HG03460 (cell line): ENCODE data around the gene BBIP1.

ENCODE experiments used
- ATAC-seq: cut with Tn5 transposase; IDR thresholded peaks from one replicate; pipeline ENCODE4 v1.9.1; 2021; ENCODE audit not compliant: unreplicated experiment

Gene BBIP1

GRCh38 chr10:110863956-110864355 is 55.0 kb downstream of the BBIP1 start:
- no peak for ATAC-seq

DNA sequence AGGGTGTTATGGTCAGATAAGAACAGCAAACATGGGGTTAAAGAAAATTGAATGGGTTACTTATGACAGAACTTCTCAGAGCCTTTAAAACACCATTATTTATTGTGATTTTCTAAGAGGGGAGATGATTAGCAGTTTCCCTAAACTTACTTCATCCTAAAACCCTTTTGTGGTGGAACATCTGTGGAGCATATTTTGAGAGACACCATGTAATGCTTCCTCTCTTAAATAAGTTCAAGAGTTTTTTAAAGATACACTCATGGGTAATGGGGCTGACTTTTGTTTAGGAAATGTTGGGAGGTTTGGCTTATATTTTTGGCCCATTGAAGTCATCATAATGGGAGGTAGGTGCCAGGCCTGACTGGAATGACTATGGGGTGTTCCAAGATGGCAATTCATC is 55.6 kb downstream of the BBIP1 start:
- ATAC-seq = no peak

GRCh38 chr10:110862961-110863360 is 56.0 kb downstream of the BBIP1 start:
- ATAC-seq = no peak

DNA sequence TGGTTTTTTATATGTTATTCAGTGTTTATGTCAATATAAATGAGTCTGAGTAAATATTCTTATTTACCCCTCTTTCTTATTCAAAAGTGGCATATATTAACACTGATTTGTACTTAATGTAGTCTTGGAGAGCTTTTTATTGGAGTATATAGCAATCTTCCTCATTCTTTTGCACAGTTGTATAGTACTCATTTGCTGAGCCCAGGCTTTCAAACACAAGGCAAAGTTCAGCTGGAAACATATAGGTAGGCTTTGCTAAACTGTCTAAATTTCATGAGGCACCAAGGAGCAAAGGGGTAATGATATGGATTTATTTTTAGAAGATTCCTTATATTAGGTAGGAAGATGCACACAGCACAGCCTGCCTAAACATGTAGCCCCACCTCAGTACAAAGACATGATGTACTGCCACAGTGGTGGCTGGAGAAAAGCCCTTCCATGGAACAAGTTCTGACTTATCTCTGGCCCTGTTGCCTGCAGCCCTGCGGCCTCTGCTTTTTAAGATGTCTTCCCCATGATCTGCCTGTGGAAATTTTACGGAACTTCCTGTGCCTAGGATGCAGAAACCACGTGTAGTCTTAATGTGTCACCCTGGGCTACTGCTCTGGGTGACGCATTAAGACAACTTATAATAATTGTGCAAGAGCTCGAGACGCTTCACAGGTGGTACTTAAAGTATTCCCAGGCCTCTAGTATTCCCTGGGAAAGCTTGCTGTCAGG is 56.9 kb downstream of the BBIP1 start:
- ATAC-seq = no peak

GRCh38 chr10:110861476-110861875 is 57.5 kb downstream of the BBIP1 start:
- no peak for ATAC-seq

- ATAC-seq = peak; percentile 51
Measured at GRCh38 chr10:110860576-110861241, 58.3 kb downstream of the BBIP1 start.

DNA sequence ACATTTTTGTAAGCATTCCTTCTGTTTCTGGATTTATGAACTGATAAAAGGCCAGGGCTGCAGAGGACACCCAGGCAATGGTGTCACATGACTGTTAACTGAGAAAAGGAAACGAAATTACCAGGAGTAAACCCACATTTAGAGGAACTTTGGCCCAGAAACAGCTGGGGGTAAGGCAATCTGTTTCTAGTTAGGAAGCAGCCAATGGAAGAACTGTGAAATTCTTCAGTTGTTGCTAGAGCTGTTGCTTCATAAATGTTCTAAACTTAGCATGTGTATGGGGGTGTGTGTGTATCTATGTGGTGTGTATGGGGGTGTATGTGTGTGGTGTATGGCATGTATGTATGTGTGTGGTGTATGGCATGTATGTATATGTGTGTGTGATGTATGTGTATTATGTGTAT is 59.0 kb downstream of the BBIP1 start:
- ATAC-seq = no peak

GRCh38 chr10:110859206-110859972 is 59.6 kb downstream of the BBIP1 start:
- no peak for ATAC-seq

DNA sequence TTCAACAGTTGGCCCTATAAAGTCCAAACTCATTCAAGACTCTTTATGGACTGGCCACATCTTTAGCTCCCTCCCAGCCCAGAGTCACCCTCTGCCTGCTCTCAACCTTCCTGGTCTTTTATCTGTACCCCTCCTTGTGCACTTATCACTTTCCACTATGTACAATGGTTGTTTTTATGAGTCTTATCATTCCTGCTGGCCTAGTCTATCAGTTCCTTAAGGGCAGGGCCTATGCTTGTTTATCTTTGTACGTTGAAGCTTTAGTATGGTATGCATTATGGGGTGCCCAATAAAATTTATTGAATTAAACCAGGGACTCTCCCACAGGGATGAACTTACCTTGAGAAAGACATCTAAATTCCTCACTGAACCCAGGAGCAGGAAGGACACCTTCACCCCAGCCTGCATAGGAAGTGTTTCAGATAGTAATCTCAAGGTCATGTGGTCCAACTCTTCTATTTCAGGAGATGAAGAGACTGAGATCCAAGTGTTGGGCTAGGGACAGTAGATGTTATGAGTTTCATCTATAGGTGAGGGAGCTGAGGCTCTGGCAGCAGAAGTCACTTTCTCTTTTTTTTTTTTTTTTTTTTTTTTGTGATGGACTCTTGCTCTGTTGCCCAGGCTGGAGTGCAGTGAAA is 60.6 kb downstream of the BBIP1 start:
- ATAC-seq = no peak

DNA sequence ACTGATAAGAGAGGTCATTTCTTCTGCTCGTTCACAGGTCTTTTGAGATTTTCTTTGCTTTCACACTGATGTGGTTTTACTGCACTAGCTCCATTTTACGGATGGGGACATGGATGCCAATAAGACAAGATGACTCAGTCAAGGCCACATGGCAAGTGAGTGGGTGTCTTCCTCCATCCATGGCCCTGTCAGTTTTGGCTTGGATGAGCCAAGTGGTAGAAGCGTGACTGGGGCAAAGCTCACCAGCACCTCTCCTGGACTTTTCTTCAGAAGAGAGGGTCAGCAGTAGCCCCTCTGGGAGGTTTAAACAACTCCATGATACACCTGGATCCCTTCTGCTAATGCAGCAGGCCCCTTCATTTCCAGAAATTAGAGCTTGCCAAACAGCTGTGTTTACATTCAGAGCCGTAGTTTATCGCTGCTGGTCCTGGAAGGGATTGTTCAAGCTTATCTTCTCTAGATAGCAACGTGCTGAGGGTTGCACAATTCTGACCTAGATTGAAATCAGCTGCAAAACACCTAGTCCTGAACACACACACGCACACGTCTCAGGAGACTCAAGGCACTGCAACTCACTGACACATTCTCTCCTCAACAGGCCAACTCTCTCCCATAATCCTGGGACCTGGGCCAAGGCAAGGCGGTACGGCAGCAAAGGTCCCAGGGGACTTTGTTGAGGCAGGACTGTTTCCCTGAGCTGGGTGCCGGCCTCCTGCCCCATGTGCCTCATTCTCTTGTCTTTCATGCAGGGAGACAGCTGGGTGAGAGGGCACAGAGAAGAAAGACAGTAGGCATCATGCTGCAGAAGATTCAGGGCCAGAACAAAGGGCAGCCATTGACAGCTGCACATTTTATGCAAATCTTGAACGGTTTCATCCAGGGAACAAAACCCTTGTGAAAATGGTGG is 61.5 kb downstream of the BBIP1 start:
- ATAC-seq = peak; percentile 50

DNA sequence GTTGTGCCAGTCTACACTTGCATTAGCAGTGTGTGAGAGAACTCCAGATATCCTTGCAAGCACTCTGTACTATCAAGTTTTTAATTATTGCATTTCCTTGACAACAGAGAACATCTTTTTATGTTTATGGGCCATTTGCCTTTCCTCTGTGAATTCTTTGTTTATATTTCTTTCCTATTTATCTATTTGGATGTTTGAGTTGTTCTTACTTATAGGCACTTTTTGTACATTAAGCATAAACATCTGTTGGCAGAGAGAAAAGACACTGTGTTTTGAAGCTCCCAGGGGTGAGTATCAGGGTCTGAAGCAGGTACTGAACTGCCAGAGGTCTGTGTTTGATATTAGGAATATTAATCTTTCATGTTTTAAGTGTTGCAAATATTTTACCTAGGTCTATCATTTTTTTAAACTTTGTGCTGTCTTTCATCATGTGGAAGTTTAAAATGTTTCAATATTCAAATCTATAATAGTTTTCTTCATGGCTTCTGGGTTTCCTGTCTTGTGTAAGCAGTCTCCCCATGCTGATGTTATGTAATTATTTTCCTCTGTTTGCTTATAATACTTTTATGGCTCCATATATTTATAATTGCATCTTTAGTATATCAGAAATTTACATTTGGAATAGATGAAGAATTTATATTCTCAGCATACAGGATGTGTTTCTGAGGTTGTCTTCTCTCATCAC is 64.9 kb downstream of the BBIP1 start:
- no peak for ATAC-seq

GRCh38 chr10:110852947-110853346 is 66.0 kb downstream of the BBIP1 start:
- no peak for ATAC-seq

DNA sequence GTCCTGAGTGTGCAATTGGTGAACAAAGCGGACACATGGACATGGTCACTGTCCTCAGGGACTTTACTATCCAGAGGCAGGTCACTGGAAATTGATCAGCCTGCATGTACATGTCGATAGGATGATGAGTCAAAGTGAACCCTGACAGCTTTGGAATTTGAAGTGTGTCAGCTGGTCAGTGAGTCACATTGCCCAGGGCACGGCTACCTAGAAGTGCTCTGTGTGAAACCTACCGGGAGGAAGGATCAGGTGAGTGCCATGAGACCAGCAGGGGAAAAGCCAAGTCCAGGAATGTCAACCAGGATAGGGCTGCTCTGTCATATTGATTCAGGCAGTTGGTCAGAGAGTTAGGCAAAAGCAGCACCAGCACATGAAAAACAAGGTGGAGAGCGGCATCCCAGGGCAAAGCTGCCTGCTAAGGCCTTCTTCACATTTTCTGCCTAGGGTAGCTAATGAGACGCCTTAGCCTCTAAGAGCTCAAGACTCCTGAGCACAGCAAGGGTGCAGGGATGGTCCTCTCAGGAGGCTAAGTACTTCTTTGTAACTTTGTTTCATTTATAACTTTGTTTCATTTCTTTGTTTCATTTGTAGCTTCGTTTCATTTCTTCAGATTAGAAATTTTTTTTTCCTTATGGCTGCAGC is 66.6 kb downstream of the BBIP1 start:
- ATAC-seq = no peak

DNA sequence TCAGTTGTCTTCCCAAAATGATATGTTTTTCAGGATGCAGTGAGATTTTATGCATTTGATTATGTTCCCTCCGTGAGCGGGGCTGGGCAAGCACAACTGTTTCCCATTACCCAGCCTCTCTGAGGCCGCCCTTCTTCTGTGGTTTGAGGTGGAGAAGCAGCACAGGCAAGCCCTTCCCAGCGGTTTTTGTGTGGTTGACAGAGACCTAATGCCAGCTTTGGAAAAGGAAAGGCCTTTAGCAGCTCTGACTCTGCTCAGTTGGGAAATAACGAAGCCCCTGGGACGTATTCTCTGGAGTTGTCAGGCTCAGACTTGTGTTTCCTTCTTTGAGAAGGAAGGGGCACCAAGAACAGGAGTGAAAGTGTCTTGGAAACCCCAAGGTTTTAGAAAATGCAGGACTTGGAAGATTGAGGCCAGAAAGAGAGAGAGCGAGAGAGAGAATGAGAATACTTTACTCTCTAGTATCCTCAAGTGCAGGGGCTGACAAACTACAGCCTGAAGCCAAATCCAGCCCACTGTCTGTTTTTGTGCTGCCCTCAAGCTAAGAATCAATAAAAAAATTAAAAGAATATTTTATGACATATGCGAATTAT is 67.9 kb downstream of the BBIP1 start:
- ATAC-seq = no peak

DNA sequence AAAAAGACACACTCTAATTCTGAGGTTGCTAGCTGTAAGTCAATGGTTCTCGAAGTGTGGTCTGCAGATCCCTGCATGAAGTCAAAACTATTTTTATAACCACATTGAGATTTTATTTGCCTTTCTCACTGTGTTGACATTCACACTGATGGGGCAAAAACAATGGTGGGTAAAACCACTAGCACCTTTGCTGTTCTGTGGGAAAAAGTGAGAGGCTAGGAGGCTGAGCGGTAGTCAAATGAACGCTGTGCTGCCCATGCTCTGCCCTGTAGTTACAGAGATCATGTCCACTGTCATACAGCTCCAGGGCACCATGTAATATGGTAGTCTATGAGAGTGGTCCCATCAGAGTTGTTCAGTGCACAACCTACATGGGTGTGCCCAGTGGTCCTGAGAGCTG is 68.9 kb downstream of the BBIP1 start:
- ATAC-seq = no peak
